NB4 (cell line): ENCODE results near the gene MCTP2.

Source experiments
- CTCF ChIP-seq: IDR thresholded peaks from one replicate; pipeline ENCODE4 v1.5.1; 2012; ENCODE audit warnings: low read depth, low read length
- MAX ChIP-seq: IDR thresholded peaks from 2 replicates; pipeline ENCODE4 v1.6.1; 2011; ENCODE audit warnings: low read depth, low read length
- MYC ChIP-seq: IDR thresholded peaks from 2 replicates; pipeline ENCODE4 v1.6.1; 2011; ENCODE audit warnings: low read depth, low read length
- POLR2A ChIP-seq: IDR thresholded peaks from 2 replicates; pipeline ENCODE4 v1.6.1; 2011; ENCODE audit warnings: mild to moderate bottlenecking; ENCODE audit not compliant: insufficient read length; ENCODE audit errors: extremely low read depth

- TF ChIP-seq CTCF (no peak), POLR2A (no peak), MYC (no peak), MAX (no peak)
Observed at GRCh38 chr15:94439158-94439557, 207.8 kb downstream of the MCTP2 start.
